ENCODE results near the gene KCNAB2.
A peak's percentile ranks its signal among the peaks of the same experiment; 100 is the strongest.

KCNAB2 gene

GRCh38 chr1:6005276-6005917 is 40.3 kb upstream of the KCNAB2 start:
- H3K4me3 Mint-ChIP-seq: no peak overlapping the region
- no peaks in the 10 kb centered on the region for H3K9me3 Mint-ChIP-seq
- H3K36me3 Mint-ChIP-seq: peaks cover 3 to 4% of the 10 kb centered on the region in 2 donors
- ATAC-seq (replicated peaks): no peak
- no peaks in the 10 kb centered on the region for H3K27me3 Mint-ChIP-seq
- H3K4me1 Mint-ChIP-seq: peaks cover 3 to 7% of the 10 kb centered on the region in 2 donors
- H3K27ac Mint-ChIP-seq: no peak overlapping the region
- DNase-seq: no peak

DNA sequence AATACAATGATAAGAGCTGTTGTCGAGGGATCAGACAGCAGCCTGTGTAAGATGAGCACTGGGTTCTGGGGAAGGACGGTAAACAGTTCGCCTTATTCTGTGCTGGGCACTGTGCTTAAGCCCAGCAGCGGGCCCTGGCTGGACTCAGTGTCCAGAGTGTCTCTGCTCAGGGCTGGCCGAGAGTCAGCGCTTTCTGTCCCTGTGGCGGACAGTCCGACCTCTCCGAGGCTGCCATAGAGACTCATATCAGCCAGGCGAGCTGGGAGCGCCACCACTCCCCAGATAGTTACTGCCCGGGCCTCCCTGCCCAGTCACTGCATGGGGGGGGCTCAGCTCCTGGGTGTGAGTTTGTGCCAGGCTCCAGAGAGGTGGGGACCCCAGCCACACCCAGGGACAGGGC is 38.8 kb upstream of the KCNAB2 start:
- Mint-ChIP-seq H3K27ac (no peak overlapping the region), H3K27me3 (no peaks in the 10 kb centered on the region), H3K36me3 (peaks cover 10 to 13% of the 10 kb centered on the region in 2 donors), H3K9me3 (no peaks in the 10 kb centered on the region), H3K4me3 (no peak overlapping the region), H3K4me1 (peaks cover 4 to 13% of the 10 kb centered on the region in 2 donors)
- DNase-seq (no peak), ATAC-seq (replicated peaks) (no peak)

GRCh38 chr1:6007318-6008083 is 38.2 kb upstream of the KCNAB2 start:
- DNase-seq (no peak), ATAC-seq (replicated peaks) (no peak)
- no peak overlapping the region for H3K27ac Mint-ChIP-seq
- H3K27me3 Mint-ChIP-seq: no peaks in the 10 kb centered on the region
- H3K4me1 Mint-ChIP-seq: peaks cover 4 to 13% of the 10 kb centered on the region in 2 donors
- H3K4me3 Mint-ChIP-seq: no peak overlapping the region
- H3K36me3 Mint-ChIP-seq: peaks cover 11 to 15% of the 10 kb centered on the region in 2 donors
- no peaks in the 10 kb centered on the region for H3K9me3 Mint-ChIP-seq

- peaks cover 15 to 17% of the 10 kb centered on the region in 2 donors for H3K36me3 Mint-ChIP-seq
- ATAC-seq (replicated peaks) (no peak), DNase-seq (no peak)
- no peaks in the 10 kb centered on the region for H3K9me3 Mint-ChIP-seq
- no peak overlapping the region for H3K27ac Mint-ChIP-seq
- H3K4me1 Mint-ChIP-seq: peaks cover 10 to 18% of the 10 kb centered on the region in 2 donors
- no peaks in the 10 kb centered on the region for H3K27me3 Mint-ChIP-seq
- no peak overlapping the region for H3K4me3 Mint-ChIP-seq
Measured at GRCh38 chr1:6008084-6008415, 37.6 kb upstream of the KCNAB2 start.

DNA sequence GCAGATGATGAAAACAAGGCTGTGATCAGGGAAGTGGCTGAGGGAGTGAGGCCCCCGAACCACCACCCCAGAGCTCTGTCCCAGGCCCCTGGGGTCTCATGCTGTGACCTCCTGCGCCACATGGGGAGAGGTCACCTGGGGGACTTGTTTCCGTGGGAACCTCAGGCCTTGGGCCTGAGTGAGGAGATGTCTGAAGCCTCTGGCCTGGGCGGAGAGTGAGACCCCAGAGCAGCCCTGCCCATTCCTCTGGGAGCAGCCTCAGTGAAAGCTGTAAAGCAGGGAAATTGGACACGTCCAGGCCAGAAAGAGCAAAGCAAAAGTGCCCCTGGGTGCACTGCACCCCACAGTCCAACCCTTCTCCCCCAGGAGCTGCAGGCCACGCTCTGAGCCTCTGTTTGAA is 37.0 kb upstream of the KCNAB2 start:
- Mint-ChIP-seq H3K4me3 (no peak overlapping the region), H3K9me3 (no peaks in the 10 kb centered on the region), H3K27me3 (no peaks in the 10 kb centered on the region), H3K36me3 (peaks cover 13 to 16% of the 10 kb centered on the region in 2 donors), H3K27ac (no peak overlapping the region), H3K4me1 (peaks cover 11 to 23% of the 10 kb centered on the region in 2 donors)
- ATAC-seq (replicated peaks): no peak
- no peak for DNase-seq

DNA sequence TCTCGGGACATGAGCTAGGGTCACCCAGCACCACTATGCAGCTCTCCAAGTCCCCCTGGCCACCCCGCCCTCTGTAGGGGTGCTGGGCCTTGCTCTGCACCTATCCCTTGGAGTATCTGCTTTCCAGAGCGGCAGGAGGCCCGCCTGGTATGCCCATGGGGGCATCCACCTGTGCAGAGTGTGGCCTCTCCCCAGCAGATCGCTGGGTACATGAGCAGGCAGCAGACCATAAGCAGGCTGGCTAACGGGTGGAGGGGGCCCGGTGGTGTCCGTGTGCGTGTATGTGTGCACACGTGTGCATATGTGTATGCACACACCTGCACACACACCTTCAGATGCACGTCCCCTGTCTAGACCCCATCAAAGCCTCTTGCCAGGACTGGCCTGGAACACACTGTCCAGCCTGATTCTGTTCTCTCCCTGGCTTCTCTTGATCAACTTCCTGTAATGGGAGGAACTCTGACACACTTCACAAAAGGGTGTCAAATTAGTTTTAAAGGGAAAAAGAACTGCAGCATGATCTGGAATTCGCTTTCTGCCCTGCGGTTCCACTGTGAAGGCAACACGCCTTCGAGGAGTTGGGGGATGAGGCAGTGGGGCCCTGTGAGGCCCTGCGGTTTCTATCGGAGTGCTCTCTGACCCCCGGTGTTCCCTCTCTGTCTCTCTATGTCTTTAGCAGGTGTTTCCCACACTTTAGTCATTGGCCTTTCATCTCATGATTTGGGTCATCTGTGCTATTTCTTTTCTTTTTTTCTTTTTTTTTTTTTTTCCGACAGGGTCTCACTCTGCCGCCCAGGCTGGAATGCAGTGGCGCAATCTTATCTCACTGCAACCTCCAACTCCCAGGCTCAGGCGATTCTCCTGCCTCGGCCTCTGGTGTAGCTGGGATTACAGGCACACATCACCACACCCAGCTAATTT is 36.3 kb upstream of the KCNAB2 start:
- Mint-ChIP-seq H3K27ac (no peak overlapping the region), H3K4me1 (peaks cover 14 to 23% of the 10 kb centered on the region in 2 donors), H3K36me3 (peaks cover 13 to 22% of the 10 kb centered on the region in 2 donors), H3K4me3 (no peak overlapping the region), H3K27me3 (no peaks in the 10 kb centered on the region), H3K9me3 (no peaks in the 10 kb centered on the region)
- no peak for DNase-seq
- no peak for ATAC-seq (replicated peaks)

DNA sequence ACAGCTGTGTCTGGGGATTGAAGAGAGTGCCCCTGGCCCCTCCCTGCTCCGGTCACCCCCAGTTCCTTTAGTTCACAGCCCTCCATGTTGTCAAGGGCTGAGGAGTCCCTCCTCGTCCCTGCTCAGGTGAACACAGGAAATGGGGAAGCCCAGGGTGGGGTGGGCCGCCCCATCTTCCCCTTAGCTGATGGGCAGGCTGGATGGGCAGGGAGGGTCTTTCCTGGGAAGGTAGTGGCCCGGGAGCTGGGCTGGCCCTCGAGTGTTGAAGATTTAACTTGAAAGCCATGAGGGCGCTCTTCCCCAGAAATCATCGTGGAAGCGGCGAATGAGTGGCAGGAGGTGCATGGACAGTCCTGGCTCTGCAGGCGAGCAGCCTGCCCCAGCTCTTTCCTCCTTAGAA is 35.1 kb upstream of the KCNAB2 start:
- H3K36me3 Mint-ChIP-seq: peaks cover 13 to 30% of the 10 kb centered on the region in 2 donors
- DNase-seq (no peak), ATAC-seq (replicated peaks) (no peak)
- peaks cover 14 to 23% of the 10 kb centered on the region in 2 donors for H3K4me1 Mint-ChIP-seq
- no peak overlapping the region for H3K4me3 Mint-ChIP-seq
- H3K27ac Mint-ChIP-seq: no peak overlapping the region
- no peaks in the 10 kb centered on the region for H3K27me3 Mint-ChIP-seq
- no peaks in the 10 kb centered on the region for H3K9me3 Mint-ChIP-seq

GRCh38 chr1:6011161-6011945 is 34.3 kb upstream of the KCNAB2 start:
- peak overlapping the region; percentile 59 for H3K27ac Mint-ChIP-seq
- H3K4me3 Mint-ChIP-seq: no peak overlapping the region
- H3K9me3 Mint-ChIP-seq: no peaks in the 10 kb centered on the region

DNA sequence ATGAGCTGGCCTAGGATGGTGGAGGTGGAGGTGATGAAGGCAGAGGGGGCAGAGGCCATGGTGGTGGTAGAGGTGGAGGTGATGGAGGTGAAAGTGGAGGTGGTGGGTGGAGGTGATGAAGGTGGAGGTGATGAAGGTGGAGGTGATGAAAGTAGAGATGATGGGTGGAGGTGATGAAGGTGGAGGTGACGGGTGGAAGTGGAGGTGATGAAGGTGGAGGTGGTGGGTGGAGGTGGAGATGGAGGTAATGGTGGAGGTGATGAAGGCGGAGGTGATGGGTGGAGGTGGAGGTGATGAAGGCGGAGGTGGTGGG is 33.8 kb upstream of the KCNAB2 start:
- Mint-ChIP-seq H3K36me3 (peaks cover 14 to 31% of the 10 kb centered on the region in 2 donors), H3K4me3 (no peak overlapping the region), H3K27me3 (no peaks in the 10 kb centered on the region), H3K27ac (no peak overlapping the region), H3K9me3 (no peaks in the 10 kb centered on the region), H3K4me1 (peaks cover 14 to 23% of the 10 kb centered on the region in 2 donors)
- DNase-seq (no peak), ATAC-seq (replicated peaks) (no peak)

More at GRCh38 chr1:6011161-6011945, 34.3 kb upstream of the KCNAB2 start:
- DNase-seq (no peak), ATAC-seq (replicated peaks) (no peak)
- Mint-ChIP-seq H3K36me3 (peaks cover 13 to 31% of the 10 kb centered on the region in 2 donors), H3K4me1 (peaks cover 14 to 23% of the 10 kb centered on the region in 2 donors), H3K27me3 (no peaks in the 10 kb centered on the region)

- H3K9me3 Mint-ChIP-seq: no peaks in the 10 kb centered on the region
- H3K27ac Mint-ChIP-seq: peak overlapping the region; percentile 28
- no peaks in the 10 kb centered on the region for H3K27me3 Mint-ChIP-seq
- H3K4me1 Mint-ChIP-seq: peaks cover 14 to 23% of the 10 kb centered on the region in 2 donors
- ATAC-seq (replicated peaks): peak; percentile 73 to 76
- DNase-seq: peak; percentile 11
- peaks cover 15 to 31% of the 10 kb centered on the region in 2 donors for H3K36me3 Mint-ChIP-seq
- no peak overlapping the region for H3K4me3 Mint-ChIP-seq
Measured at GRCh38 chr1:6012529-6013318, 33.0 kb upstream of the KCNAB2 start.

DNA sequence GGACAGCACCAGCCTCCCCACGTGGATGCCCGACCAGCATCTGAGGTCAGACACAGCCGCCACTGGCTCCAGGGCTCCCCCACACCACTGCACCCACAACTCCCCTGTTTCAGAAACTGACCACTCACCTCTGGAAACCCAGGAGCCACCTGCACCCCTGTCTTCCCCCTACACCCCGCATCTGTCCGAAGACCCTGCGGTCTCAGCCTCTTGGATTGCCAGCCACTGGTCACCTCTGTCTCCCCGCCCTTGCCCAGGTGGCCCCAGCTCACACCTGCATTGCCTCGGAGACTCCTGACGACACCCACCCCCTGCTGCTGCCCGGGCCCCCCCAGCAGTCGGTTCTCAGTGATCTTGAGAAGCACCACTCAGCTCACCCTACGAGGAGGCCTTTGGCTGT is 32.2 kb upstream of the KCNAB2 start:
- H3K27ac Mint-ChIP-seq: peak overlapping the region; percentile 81
- H3K4me1 Mint-ChIP-seq: peaks cover 14 to 23% of the 10 kb centered on the region in 2 donors
- DNase-seq (no peak), ATAC-seq (replicated peaks) (no peak)
- peaks cover 15 to 31% of the 10 kb centered on the region in 2 donors for H3K36me3 Mint-ChIP-seq
- no peaks in the 10 kb centered on the region for H3K27me3 Mint-ChIP-seq
- H3K4me3 Mint-ChIP-seq: no peak overlapping the region
- no peaks in the 10 kb centered on the region for H3K9me3 Mint-ChIP-seq

GRCh38 chr1:6014130-6014999 is 31.3 kb upstream of the KCNAB2 start:
- no peak overlapping the region for H3K4me3 Mint-ChIP-seq
- DNase-seq: no peak

More at GRCh38 chr1:6014130-6014999, 31.3 kb upstream of the KCNAB2 start:
- H3K27ac Mint-ChIP-seq: no peak overlapping the region
- peaks cover 14 to 23% of the 10 kb centered on the region in 2 donors for H3K4me1 Mint-ChIP-seq
- ATAC-seq (replicated peaks): no peak
- peaks cover 14 to 31% of the 10 kb centered on the region in 2 donors for H3K36me3 Mint-ChIP-seq
- H3K9me3 Mint-ChIP-seq: no peaks in the 10 kb centered on the region
- H3K27me3 Mint-ChIP-seq: no peaks in the 10 kb centered on the region
